SIG-M5 (cell line): Measurements from ENCODE around the gene CCDC192.
"Not testable (repeated sequence)": the region's sequence is repeated elsewhere in the genome, so short reads cannot be mapped to it uniquely, and the experiment has no call there.

Experiments used
- DNase-seq: peaks from one replicate; lab custom pipeline; 2025; lab: John Stamatoyannopoulos, UW

Gene CCDC192

GRCh38 chr5:127699416-127699815, 3.8 kb upstream of the CCDC192 start:
- DNase-seq = no peak

- no peak for DNase-seq
Observed at GRCh38 chr5:127700237-127700766, 2.9 kb upstream of the CCDC192 start.

- no peak for DNase-seq
Observed at GRCh38 chr5:127702434-127702833, 757 bp upstream of the CCDC192 start.

GRCh38 chr5:127705120-127705892, 2.1 kb downstream of the CCDC192 start:
- DNase-seq = no peak

- DNase-seq = no peak
Observed at GRCh38 chr5:127706691-127707090, 3.5 kb downstream of the CCDC192 start.

GRCh38 chr5:127707209-127707608, 4.0 kb downstream of the CCDC192 start:
- no peak for DNase-seq

GRCh38 chr5:127713083-127713482, 9.9 kb downstream of the CCDC192 start:
- DNase-seq = not testable (repeated sequence)

GRCh38 chr5:127718181-127718580, 15.0 kb downstream of the CCDC192 start:
- DNase-seq = no peak

GRCh38 chr5:127723571-127723970, 20.4 kb downstream of the CCDC192 start:
- DNase-seq = no peak

- no peak for DNase-seq
Observed at GRCh38 chr5:127725673-127726072, 22.5 kb downstream of the CCDC192 start.

GRCh38 chr5:127732963-127733362, 29.8 kb downstream of the CCDC192 start:
- no peak for DNase-seq

GRCh38 chr5:127739348-127739747, 36.2 kb downstream of the CCDC192 start:
- DNase-seq = not testable (repeated sequence)

- no peak for DNase-seq
Observed at GRCh38 chr5:127739807-127740384, 36.7 kb downstream of the CCDC192 start.

- DNase-seq = no peak
Observed at GRCh38 chr5:127741412-127741811, 38.2 kb downstream of the CCDC192 start.

GRCh38 chr5:127744241-127744640, 41.0 kb downstream of the CCDC192 start:
- no peak for DNase-seq

GRCh38 chr5:127746756-127747155, 43.6 kb downstream of the CCDC192 start:
- no peak for DNase-seq

- DNase-seq = not testable (repeated sequence)
Observed at GRCh38 chr5:127752503-127753265, 49.5 kb downstream of the CCDC192 start.

- DNase-seq = no peak
Observed at GRCh38 chr5:127754259-127754658, 51.1 kb downstream of the CCDC192 start.

- no peak for DNase-seq
Observed at GRCh38 chr5:127754706-127755105, 51.5 kb downstream of the CCDC192 start.

GRCh38 chr5:127757576-127757975, 54.4 kb downstream of the CCDC192 start:
- no peak for DNase-seq

- DNase-seq = no peak
Observed at GRCh38 chr5:127758766-127759283, 55.6 kb downstream of the CCDC192 start.

- DNase-seq = no peak
Observed at GRCh38 chr5:127761869-127762268, 58.7 kb downstream of the CCDC192 start.
